ENCODE data around the gene NSD2. TPM values are rescaled to one million over a fixed set of nuclear protein-coding genes. Genes with fewer than 3 reads are reported as not detected.
A peak's percentile ranks its signal among the peaks of the same experiment; 100 is the strongest.

NSD2 gene
- total RNA-seq, 1 donor from 2014 or later = 49.8 TPM

GRCh38 chr4:1938027-1938426 is 66.8 kb downstream of the NSD2 start:
- DNase-seq (ENCODE audit: extremely low read depth, low read depth, low spot score) = no peak

- DNase-seq (ENCODE audit: extremely low read depth, low read depth, low spot score) = peak; percentile 27
Observed at GRCh38 chr4:1939664-1940509, 68.7 kb downstream of the NSD2 start.

- no peak for DNase-seq (ENCODE audit: extremely low read depth, low read depth, low spot score)
Observed at GRCh38 chr4:1940566-1940965, 69.4 kb downstream of the NSD2 start.

GRCh38 chr4:1943928-1944327 is 72.7 kb downstream of the NSD2 start:
- no peak for DNase-seq (ENCODE audit: extremely low read depth, low read depth, low spot score)

DNA sequence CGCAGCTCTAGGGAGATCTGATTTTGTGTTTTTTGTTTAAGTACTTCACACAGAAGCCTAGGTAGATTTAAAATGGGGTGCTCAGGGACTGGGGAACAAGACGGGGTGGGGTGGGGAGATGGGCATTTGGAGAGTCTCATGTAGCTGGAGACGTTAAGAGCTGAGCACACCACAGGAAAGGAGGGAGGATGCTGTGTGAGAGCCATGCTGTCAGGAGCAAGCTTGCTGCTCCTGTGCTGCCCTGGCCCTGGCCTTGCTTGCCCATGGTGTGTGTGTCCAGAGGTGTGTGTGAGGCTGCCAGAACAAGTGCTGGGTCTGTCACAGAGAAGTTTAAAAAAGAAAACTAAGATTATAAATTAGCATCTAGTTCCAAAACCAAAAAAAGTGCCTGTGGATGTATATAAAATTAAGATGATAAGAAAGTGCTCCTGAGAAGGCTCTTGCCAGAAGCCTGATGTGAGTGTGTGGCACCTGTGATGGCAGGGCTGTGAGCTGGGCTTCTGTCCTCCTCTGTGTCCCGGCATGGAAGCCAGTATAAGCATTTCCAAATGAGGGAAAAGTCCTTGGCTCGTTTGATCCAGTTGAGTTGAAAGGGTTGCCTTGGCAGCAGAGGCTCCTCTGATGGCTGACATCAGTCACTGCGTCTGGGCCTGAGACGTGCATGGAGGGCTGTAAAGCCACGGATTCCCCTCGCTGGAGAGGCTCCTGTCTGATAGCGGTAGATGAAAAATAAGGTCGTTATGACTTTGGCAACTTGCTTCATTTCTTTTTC is 74.1 kb downstream of the NSD2 start:
- DNase-seq (ENCODE audit: extremely low read depth, low read depth, low spot score) = no peak

DNA sequence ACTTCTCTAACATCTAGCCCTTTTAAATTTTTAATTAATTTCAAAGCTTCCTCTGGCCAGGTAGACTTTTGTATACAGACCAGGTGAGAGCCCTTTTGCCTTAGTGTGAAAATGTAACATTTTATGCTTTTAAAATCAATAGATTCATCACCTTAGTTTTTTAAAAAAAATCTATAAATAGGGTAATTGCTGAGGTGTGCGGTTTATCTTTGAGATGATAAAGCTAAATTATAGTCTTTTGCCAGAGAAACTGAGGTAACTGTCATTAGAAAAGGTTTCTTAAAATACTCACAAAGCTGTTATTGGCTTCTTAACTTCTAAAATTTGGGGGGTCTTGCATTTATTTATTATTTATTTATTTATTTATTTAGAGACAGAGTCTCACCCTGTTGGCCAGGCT is 74.7 kb downstream of the NSD2 start:
- DNase-seq (ENCODE audit: extremely low read depth, low read depth, low spot score) = no peak

DNA sequence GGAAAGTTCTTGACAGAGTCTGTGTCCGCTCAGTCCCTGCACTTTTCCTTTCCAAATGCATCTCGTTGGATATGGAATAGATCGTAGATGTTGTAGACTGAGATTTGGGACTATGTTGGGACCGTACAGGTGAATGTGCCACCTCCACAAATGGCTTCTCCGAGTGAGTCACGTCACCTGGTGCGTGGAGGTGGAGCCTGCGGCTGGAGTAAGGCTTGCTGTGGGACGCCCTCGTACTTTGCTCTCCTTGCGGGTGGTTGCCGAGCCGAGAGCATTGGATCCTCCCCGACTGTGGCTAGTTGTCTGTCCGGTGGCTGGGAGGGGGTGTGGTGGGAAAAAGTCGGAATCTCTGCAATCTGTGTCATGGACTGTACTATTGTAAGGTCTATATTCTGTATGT is 77.0 kb downstream of the NSD2 start:
- DNase-seq (ENCODE audit: extremely low read depth, low read depth, low spot score) = no peak

GRCh38 chr4:1948892-1949436 is 77.8 kb downstream of the NSD2 start:
- no peak for DNase-seq (ENCODE audit: extremely low read depth, low read depth, low spot score)

DNA sequence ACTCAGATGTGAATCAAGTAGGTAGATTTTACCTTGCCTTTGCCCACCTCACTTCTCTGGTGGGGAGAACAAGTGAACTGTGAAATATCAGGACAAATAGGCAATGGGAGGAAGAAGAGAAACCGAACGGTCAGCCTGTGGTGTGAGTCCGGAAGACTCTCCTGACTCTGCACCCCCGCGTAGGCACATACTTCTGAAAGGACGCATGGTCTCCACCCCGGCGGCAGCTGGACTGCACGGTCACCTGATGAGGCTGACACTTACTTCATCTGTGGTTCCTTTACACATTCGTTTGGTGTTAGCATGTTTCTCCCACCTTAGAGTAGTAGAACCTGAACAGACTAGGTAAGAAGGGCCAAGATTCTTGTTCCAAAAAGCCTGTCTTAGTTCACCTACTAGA is 79.2 kb downstream of the NSD2 start:
- no peak for DNase-seq (ENCODE audit: extremely low read depth, low read depth, low spot score)

GRCh38 chr4:1952058-1952700 is 81.0 kb downstream of the NSD2 start:
- no peak for DNase-seq (ENCODE audit: extremely low read depth, low read depth, low spot score)

GRCh38 chr4:1952719-1953118 is 81.5 kb downstream of the NSD2 start:
- no peak for DNase-seq (ENCODE audit: extremely low read depth, low read depth, low spot score)

GRCh38 chr4:1953335-1953734 is 82.1 kb downstream of the NSD2 start:
- DNase-seq (ENCODE audit: extremely low read depth, low read depth, low spot score) = no peak

- DNase-seq (ENCODE audit: extremely low read depth, low read depth, low spot score) = no peak
Observed at GRCh38 chr4:1956631-1957030, 85.4 kb downstream of the NSD2 start.

GRCh38 chr4:1958276-1959103 is 87.3 kb downstream of the NSD2 start:
- no peak for DNase-seq (ENCODE audit: extremely low read depth, low read depth, low spot score)

- no peak for DNase-seq (ENCODE audit: extremely low read depth, low read depth, low spot score)
Observed at GRCh38 chr4:1959104-1959384, 87.9 kb downstream of the NSD2 start.

DNA sequence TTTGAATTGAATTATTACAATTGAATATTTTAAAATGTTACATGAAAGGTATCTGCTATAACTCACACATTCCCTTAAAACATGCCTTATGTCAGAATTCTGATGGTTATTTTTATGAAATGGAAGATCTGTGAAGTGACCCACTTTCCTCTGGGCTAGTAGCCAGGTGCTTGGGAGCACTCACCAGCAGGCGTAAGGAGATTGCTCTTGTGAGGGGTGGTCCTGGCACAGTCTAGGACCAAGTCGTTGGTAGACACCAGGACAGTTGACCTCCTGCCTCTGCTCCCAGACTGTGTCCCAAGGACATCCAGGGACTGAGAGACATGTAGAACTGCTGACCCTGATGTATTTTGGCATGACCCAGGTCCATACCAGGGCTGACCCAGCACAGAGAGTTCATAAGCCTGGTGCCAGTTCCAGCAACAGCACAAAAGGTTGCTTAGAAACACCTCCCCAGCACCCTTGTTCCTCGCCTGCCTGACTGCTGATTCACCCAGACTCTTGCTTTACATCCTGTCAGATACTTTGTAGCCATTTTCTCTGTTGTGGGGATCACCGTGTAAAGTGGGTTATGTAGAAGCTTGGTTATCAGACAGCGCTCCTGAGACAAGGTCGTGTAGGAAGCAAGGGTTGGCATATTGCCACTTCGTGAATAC is 89.1 kb downstream of the NSD2 start:
- no peak for DNase-seq (ENCODE audit: extremely low read depth, low read depth, low spot score)

GRCh38 chr4:1961038-1961437 is 89.8 kb downstream of the NSD2 start:
- DNase-seq (ENCODE audit: extremely low read depth, low read depth, low spot score) = no peak

GRCh38 chr4:1961563-1961962 is 90.4 kb downstream of the NSD2 start:
- DNase-seq (ENCODE audit: extremely low read depth, low read depth, low spot score) = no peak

DNA sequence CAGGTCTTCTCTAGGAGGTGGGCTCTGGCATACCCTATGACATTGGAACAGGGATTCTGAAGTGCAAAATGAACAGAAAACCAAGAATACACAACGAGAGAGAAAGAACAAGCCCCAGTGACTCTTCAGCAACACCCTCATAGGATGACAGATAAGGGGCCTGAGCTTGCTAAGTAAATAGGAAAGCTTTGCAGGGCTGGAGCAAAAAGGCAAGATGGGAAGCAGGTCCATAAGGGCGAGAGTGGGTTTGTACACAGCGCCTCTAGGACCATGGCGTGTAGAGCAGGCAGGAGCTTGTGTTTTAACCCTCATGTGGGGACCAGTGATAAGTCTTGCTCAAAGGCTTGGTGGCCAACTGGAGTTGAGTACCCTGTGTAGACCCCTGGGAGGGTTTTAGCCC is 91.8 kb downstream of the NSD2 start:
- no peak for DNase-seq (ENCODE audit: extremely low read depth, low read depth, low spot score)

- no peak for DNase-seq (ENCODE audit: extremely low read depth, low read depth, low spot score)
Observed at GRCh38 chr4:1964443-1964842, 93.2 kb downstream of the NSD2 start.
